PFSK-1 (cell line): ENCODE results near the gene DPP4.

Source experiments
- FOXP2 ChIP-seq: optimal IDR thresholded peaks from 2 replicates; pipeline ENCODE3; 2011; ENCODE audit warnings: borderline replicate concordance, control low read depth, inconsistent platforms; ENCODE audit not compliant: insufficient read depth; ENCODE audit errors: extremely low read length, extremely low read depth
- POLR2AphosphoS5 ChIP-seq: IDR thresholded peaks from 2 replicates; pipeline ENCODE4 v1.6.1; 2012; ENCODE audit warnings: low read depth, mild to moderate bottlenecking, control low read depth, low read length, moderate library complexity
- REST ChIP-seq, 2 experiments: IDR thresholded peaks; 2 replicates each; pipeline versions ENCODE4 v1.6.1 to v1.8.0; 2011 to 2012; ENCODE audit warnings: low read depth in 2 of 2, low read length in 2 of 2, control low read depth in 1 of 2, inconsistent platforms in 1 of 2, mild to moderate bottlenecking in 1 of 2, moderate library complexity in 1 of 2; ENCODE audit not compliant: insufficient read depth in 1 of 2
- SIN3A ChIP-seq: IDR thresholded peaks from 2 replicates; pipeline ENCODE4 v1.6.1; 2012; ENCODE audit warnings: mild to moderate bottlenecking, low read length, moderate library complexity, borderline replicate concordance; ENCODE audit not compliant: insufficient read depth
- TAF1 ChIP-seq: IDR thresholded peaks from 2 replicates; pipeline ENCODE4 v1.6.1; 2012; ENCODE audit warnings: low read length, control low read depth, borderline replicate concordance; ENCODE audit not compliant: insufficient read depth

Gene DPP4

GRCh38 chr2:162012565-162013058, 61.4 kb downstream of the DPP4 start:
- TF ChIP-seq REST (IDR thresholded peaks at IDR 0.05; ENCODE audit: insufficient read depth in 1 of 2, low read depth in 2 of 2, low read length in 2 of 2) (no peak), TAF1 (no peak), POLR2AphosphoS5 (no peak), SIN3A (no peak), FOXP2 (no peak)

GRCh38 chr2:162011706-162012564, 62.1 kb downstream of the DPP4 start:
- TF ChIP-seq SIN3A = no peak
- TF ChIP-seq TAF1 = no peak
- no peak for TF ChIP-seq FOXP2
- TF ChIP-seq POLR2AphosphoS5 = no peak
- no peak for TF ChIP-seq REST (IDR thresholded peaks at IDR 0.05; ENCODE audit: insufficient read depth in 1 of 2, low read depth in 2 of 2, low read length in 2 of 2)

GRCh38 chr2:162009543-162009942, 64.5 kb downstream of the DPP4 start:
- TF ChIP-seq POLR2AphosphoS5 (no peak), REST (IDR thresholded peaks at IDR 0.05; ENCODE audit: insufficient read depth in 1 of 2, low read depth in 2 of 2, low read length in 2 of 2) (no peak), SIN3A (no peak)

GRCh38 chr2:162007447-162008040, 66.5 kb downstream of the DPP4 start:
- TF ChIP-seq POLR2AphosphoS5 (no peak), TAF1 (no peak), FOXP2 (no peak), REST (IDR thresholded peaks at IDR 0.05; ENCODE audit: insufficient read depth in 1 of 2, low read depth in 2 of 2, low read length in 2 of 2) (no peak), SIN3A (no peak)
